Body of pancreas (tissue), 4 donors: ENCODE data around the gene UCKL1.

Source experiments
- CTCF ChIP-seq, 7 experiments: fragments of 450-650 bp in 4 of 7; fragments of 200-600 bp in 3 of 7; sonication (generic) in 3 of 7; IDR thresholded peaks; one replicate each; pipeline ENCODE4 v1.5.1; 2016 to 2019; ENCODE audit warnings: antibody characterized with exemption in 7 of 7
- POLR2A ChIP-seq, 3 donors: fragments of 450-650 bp; IDR thresholded peaks; one replicate each; pipeline ENCODE4 v1.6.1; 2016; ENCODE audit warnings: antibody characterized with exemption in 3 of 3, mild to moderate bottlenecking in 2 of 3

- TF ChIP-seq CTCF (IDR thresholded peaks at IDR 0.05) (no peak), POLR2A (IDR thresholded peaks at IDR 0.05) (no peak)
Measured at GRCh38 chr20:63973160-63973479, 16.9 kb upstream of the UCKL1 start.
